Tongue (tissue), 2 donors: ENCODE data around the gene DGKD. TPM values are rescaled to one million over a fixed set of nuclear protein-coding genes. Genes with fewer than 3 reads are reported as not detected.

Experiments used
- DNase-seq: peaks from one replicate; pipeline ENCODE4 v3.0.0-alpha.2; 2015
- total RNA-seq: library from RNA; depleted of rRNA; stranded (reverse); fragments of >200 nt; gene quantifications from one replicate; pipeline ENCODE4 v1.2.3, GENCODE V29; 2014

DGKD gene
- total RNA-seq, 1 donor from 2014 or later, result 51.7 TPM

DNA sequence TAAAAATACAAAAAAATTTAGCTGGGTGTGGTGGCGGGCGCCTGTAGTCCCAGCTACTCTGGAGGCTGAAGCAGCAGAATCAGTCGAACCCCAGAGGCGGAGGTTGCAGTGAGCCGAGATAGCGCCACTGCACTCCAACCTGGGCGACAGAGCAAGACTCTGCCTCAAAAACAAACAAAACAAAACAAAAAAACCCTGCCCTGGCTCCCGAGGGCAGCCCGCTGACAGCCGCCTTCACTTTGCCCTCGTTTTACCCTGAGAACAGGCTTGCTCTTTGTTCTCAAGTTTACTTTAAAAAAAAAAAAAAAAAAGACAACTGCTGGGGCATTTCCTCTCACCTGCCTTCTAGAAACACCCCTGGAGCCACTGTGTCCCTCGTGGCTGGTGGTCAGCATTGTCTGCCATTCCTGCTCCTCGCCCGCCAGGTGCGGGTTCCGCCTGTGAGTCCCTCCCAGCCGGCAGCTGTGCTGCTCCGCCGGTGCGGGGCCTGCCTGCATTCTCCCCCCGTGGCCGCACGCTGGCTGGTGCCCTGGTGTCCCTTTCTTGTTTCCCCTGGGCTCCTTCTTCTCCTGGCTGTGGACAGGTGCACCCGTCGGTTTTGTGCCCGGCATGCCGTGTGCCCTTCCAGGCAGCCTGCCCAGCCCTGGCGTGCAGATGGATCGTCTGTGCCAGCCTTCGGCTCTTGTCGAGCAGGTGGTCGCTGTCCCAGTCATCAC, 106.6 kb downstream of the DGKD start:
- DNase-seq, result peak; percentile 85

DNA sequence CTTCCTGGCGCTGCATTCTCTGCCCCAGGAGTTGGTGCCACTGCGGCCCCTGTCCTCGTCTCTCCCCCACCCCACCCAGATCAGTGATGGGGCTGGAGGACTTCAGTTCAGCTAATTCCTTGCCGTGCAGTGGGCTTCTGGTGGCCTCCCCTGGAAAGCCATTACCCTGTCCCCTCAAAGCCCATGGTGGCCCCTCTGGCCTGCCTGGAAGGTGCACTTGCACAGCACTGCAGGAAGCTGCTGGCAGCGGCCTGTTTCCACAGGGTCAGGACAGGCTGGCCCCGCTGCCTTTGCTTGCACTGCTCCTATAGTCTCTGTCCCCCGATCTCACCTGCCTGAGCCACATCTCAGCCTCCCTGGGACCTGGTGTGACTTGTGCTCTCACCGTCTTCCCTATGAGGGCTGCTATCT, 107.2 kb downstream of the DGKD start:
- DNase-seq, result no peak

DNA sequence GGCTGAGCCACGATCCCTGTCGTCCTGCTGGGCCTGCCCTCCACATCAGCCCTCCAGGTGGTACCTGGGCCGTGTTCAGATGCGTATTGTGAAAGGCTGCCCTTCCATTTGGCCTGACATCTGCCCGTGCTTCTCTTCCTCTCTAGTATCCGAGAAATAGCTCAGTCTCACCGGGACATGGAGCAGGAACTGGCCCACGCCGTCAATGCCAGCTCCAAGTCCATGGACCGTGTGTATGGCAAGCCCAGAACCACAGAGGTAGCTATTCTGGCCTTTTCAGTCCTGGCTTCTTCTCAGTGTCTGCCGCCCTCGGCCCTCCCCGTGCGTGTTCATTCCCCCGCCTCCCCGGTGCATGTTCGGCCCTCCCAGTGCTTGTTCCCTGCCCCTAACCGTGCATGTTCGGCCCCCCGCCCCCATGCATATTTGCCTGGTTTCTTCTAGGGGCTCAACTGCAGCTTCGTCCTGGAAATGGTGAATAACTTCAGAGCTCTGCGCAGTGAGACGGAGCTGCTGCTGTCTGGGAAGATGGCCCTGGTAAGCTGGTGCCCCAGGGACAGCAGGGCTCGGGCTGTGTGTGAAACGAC, 108.0 kb downstream of the DGKD start:
- no peak for DNase-seq

DNA sequence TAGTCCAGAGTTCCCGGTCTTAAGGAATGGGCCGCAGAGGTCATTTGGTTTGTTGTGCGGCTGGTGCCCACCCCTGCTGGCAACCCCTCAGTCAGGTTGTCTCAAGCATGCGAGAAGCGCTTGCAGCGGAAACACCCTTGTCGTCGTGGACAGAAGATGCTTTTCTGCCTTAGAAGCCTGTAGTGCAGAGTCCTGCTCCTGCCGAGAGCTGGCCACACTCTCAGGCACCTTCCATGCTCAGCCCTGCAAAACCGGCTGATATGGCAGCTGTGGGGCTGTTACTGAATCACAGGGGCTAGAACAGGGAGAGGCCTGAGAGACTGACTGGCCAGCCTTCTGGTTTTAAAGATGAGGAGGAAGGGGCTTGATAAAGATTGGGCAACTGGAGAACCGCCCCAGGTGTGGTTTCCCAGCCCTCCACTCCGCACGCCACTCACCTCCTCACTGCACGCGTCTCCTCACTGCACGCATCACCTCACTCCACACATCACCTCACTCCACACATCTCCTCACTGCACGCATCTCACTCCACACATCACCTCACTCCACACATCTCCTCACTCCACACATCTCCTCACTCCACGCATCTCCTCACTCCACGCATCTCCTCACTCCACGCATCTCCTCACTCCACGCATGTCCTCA, 108.7 kb downstream of the DGKD start:
- no peak for DNase-seq

DNA sequence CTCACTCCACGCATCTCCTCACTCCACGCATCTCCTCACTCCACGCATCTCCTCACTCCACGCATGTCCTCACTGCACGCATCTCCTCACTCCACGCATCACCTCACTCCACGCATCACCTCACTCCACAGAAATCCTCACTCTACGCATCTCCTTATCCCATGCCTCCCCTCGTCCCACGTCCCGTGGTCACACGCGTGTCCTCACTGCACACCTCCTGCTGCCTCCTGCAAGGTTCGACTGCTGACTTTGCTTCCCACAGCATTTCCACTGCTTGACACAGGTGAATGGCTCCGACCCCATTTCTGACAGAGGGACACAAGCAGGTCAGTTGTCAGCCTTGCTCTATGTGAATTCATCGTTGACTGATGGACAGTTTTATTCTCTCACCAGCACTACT, 109.3 kb downstream of the DGKD start:
- DNase-seq, result no peak

DNA sequence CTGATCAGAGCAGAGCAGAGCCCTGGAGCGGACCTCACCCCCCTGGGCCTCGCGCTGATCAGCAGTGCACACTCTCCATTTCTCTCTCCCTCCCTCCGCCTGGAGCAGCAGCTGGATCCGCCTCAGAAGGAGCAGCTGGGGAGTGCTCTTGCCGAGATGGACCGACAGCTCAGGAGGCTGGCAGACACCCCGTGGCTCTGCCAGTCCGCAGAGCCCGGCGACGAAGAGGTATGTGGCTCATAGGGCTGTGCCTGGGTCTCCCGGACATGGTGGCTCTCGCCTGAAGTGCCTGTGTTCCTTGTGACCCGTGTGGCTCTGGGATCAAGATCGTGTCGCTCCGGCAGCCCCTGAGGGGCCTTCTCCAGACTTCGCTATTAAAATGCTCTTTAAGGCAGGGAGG, 109.8 kb downstream of the DGKD start:
- DNase-seq, result peak; percentile 24

DNA sequence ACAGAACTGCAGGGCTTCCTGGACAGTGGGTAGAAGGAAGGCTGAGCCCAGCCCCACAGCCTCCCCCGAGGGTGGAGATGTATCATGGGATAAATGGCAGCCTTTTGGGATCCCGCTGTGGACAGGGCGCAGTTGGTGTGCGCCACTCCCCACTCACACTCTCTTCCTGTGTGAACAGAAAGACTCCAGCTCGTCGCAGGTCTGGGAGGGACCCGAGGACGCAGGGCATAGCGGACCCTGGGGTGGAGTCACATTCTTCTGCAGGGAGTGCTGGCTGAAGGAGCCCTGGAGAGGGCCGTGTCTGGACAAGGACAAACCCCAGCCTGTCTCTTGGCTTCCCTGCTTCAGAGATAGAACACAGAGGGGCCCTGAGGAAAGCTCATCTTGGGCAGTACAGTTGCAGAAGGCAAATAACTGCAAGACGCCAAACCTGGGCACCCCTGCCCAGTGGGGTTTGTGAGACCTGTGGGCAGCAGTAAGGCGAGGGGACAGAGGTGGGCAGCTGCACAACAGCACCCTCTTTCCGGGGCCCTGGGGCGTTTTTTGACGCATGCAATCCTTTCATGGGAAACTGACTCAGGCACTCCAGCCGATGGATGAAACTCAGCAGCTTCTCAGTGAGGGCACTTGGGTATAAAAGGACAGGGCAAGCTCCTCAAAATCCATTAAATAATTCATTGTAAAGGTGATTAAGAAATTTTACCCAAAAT, 110.4 kb downstream of the DGKD start:
- peak; percentile 18 for DNase-seq

DNA sequence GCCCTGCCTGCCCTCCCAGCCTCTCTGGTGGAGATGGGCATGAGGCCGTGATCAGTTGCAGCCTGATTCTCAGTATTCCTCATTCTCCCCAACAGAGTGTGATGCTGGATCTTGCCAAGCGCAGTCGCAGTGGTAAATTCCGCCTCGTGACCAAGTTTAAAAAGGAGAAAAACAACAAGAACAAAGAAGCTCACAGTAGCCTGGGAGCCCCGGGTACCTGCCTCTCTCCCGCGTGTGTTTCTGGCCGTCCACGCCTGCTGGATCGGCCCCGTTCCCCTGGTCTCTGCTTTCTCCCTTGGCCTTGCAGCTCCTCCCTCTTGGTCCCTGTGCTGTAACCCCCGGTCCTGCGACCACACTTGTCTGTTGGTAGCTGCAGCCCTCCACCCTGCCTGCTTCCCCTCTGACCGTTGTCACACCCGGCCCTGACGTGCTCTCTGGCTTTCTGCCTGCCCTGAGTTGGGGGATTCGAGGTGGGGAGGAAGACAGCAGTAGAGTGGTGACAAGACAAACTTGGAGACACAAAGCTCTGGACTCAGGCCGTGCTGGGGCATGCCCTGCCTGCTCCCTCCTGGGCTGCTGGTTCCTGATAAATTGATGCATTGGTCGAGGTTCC, 112.8 kb downstream of the DGKD start:
- DNase-seq, result no peak

DNA sequence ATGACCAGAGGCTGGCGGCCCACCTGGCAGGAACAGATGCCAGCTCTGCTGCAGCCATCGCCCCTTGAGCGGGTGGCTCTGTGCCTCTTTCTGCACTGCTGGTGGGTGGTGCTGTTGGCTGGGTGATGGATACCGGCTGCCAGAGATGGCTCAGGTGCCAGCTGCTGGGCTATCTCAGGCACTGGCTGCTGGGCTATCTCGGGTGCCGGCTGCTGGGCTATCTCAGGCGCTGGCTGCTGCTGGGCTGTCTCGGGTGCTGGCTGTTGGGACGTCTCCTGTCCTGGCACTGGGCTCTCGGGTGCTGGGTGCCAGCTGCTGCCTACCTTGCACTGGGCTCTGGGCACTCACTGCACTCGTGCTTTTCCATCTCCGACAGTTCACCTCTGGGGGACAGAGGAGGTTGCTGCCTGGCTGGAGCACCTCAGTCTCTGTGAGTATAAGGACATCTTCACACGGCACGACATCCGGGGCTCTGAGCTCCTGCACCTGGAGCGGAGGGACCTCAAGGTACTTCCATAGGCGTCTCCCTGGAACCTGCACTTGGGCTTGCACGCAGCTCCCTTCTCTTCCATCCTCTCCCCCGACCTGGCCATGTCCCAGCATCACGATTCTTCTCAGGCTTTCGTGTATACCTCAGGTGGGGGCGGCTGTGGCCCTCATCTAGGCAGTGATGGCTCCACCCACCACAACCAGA, 113.9 kb downstream of the DGKD start:
- no peak for DNase-seq

DNA sequence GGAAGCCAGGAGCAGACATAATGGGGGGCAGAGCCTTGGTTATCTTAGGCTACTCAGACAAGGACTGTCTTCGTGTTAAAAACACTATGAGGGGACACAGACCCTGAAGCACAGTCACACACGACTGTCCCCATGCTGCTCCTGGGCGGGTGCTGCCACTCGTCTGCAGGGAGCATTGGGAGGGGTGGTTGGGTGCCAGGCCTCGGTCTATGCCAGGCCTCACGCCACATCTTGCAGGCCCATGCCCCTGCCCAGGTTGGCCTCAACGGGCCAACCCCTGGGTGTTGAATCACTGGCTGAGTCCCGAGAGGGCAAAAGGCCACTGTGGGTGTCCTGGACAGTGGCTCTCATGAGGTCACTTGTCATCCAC, 114.4 kb downstream of the DGKD start:
- no peak for DNase-seq

DNA sequence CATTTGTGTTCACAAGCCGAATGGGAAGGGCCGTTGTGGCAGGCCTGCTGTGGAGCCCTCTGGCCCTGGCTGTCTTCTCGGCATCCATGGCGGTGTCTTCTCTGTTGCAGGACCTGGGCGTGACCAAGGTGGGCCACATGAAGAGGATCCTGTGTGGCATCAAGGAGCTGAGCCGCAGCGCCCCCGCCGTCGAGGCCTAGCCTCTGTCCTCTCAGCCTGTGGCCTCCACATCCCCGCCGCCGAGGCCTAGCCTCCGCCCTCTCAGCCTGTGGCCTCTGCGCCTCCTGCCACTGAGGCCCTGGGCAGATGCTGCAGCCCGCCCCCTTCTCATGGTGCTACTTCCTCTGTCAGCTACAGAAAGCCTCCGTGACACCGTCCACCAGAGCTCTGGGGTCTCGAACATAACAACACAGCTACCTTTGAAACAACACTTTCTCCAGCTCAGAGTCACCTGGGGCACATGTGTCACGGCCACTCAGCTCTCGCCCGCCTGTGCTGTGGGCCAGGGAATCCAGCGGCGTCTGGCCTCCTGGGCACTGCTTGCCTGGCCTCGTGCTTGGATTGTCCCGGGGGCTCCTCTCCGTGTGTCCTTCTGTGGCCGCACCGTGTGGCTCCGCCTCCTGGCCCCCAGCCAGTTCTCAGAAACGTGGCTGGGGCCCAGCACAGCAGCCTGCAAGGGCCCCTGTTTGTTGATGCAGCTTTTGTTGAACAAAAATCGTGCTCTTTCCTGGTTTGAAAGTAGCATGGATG, 115.1 kb downstream of the DGKD start:
- DNase-seq, result no peak

DNA sequence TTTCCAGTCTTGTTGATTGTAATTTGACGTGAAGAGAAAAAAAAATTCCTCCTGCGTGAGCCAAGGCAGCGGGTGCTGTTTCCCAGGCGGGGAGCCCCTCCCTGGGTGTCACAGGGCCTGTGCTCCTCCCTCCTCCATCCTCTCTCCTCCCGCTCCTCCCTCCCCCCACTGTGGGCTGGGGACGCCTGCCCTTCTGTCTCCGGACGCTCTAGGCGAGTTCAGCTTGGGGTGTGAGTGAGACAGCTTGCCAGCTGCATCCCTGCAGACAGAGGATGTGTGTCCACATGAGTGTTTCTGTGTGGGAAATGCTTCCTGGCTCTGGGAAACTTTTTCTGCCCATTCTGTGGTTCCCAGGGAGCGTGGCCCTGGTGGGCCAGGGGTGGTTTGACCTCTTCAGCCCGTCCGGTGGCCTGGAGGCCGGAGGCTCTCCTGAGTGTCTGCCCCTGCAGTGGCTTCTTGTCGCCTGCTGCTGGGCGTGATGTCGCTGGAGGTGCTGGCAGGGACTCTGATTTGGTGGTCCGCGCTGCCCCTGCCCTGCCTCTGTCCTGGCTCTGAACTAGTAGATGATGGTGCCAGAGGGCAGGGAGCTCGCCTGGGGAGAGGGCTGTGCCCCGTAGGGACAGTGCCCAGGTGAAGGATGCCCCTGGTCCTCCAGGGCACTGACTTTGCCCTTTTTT, 115.9 kb downstream of the DGKD start:
- peak; percentile 80 for DNase-seq

DNA sequence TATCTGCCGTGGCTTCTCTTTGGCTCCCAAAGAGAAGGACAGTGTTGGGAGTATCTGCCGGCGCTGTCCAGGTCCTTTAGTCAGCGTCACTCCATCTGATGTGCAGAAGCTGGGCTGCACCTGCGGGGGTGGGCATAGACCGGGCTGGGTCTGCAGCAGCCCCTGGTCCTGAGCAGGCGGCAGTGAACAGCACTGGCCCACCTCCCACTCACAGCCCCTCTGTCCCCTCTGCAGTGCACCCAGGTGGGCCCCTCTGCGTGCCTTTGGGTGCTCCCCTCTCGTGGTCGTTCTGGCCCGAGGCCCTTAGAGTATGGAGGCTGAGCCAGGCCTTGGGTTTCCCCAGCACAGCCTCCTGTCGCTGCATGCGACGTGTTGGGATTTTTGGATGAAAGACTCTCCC, 116.5 kb downstream of the DGKD start:
- no peak for DNase-seq

DNA sequence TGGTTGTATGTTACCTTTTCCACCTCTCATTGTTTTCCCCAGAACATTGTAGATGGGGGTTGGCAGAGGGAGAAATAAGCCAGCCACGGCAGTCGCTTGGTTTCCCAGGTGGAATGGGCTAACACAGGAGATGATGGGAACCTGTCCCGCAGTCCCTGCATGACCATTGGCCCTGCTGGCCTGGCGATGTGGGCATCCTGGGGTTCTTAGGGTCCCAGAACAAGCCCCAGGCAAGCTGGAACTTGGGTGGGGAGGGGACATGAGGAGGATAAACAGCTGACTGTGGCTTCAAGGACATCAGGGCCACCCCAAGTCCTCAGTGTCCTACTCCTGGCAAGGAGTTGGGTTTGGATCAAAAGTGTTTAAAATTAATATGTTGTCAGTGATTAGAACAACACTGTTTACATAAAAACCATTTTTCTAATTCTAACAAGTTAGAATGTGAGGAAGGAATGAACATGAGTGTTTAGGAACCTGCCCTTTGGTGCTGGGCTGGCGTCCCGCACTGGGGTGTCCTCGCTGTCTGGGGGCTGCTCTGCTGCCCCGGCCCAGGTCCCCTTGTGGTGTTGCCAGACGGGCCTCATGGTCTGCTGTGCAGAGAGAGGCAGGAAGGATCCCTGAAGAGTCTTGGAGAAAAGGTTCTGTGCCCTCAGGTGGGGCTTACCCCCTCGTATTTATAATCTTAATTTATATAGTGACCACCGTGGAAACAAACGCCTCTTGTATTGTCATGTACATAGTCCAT, 117.2 kb downstream of the DGKD start:
- DNase-seq, result no peak

DNA sequence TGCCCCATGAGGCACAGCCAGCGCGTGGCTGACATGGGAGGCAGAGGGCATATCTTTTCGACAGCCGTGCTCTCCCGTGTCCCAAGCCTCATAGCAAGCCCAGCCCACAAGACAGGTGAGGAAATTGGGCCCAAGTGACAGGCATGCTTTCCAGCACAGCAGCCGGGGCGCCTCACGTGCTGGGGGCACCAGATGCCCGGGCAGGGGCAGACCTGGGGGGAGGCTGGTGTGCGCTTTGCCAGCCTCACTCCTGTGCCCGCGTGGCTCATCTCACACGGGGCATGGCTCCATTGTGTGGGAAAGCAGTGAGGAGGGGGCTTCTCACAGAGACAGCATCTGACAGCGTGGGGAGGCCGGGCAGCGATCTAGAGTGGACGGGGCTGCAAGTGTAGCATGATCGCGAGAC, 119.1 kb downstream of the DGKD start:
- no peak for DNase-seq

DNA sequence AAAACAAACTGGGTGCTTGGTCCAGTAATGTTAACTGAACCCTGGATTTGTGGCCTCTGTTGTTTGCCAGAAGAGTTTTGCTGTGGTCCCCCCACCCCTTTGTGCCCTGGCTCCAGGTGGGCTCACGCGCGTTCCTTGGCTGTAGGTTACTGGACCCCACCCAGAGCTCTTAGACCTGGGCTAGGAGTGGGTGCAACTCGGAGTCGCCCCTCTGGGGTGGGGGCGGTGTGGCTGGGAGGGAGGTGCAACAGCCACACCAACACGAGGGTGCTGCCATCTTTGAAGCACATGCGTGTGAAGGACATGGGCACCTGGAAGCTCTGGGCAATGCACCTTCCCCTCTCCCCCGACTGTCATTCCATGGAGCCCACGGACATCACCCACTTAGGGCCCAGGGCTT, 119.6 kb downstream of the DGKD start:
- DNase-seq, result no peak

DNA sequence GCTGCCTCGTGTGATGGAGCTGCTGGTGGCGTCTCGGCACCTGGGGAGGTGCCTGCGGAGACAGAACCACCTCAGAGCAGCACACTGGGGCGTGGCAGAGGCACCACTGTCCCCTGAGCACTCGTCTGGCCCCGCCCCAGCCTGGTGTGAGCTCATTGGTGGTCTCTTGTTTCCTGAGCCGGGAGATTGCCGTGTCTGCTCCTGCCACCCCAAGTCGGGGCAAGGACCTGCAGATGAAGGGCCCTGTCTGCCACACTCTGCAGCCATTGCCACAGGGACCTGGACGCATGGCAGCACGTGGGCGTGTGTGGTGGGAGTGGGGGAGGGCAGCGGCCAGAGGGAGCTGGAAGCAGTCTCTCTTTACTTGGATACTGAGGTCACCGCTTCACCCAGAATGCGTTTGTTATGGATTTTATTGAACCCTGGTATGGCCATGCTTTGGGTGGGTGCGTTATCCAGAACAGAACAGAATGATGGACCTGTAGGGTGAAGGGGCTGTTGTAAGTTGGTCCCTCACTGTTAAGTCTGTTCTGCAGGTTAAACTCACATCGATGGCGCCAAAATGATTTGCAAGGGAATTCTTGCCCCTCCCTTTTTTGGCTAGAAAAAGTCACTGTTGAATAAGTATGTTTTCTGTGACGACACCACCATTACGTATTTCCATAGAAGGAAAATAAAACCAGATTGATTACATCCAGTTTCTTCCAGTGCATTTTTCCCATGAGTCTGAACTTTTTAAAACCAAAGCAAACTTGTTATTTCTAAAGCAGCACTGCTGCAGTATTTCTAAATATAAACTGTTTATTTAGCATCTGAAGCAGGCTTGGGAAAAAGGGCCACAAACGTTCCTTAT, 120.2 kb downstream of the DGKD start:
- no peak for DNase-seq

DNA sequence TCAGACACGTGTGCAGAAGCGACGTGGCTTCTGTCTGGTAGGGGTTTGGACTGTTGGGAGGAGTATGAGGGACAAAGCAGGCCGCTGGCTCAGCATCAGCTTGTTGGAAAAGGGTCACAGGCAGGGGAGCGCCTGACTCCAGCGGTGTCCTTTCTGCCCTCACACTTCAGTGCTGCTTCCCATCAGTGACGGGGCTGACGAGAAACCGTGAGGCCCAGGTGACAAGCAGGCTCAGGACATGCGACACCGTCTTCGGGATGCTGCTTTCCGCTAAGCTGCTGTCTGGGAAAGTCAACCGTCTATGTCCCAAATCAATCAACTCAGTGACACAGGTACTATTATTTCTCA, 121.7 kb downstream of the DGKD start:
- no peak for DNase-seq
